Tibial nerve (tissue), 4 donors: ENCODE data around the gene AMDHD1. TPM values are rescaled to one million over a fixed set of nuclear protein-coding genes. Genes with fewer than 3 reads are reported as not detected.

Experiments used
- DNase-seq, 2 donors: peaks; one replicate each; pipeline ENCODE4 v3.0.0-alpha.2; 2019; ENCODE audit warnings: low spot score in 2 of 2
- H3K27ac ChIP-seq, 4 donors: fragments of 200-600 bp; sonication (generic) in 3 of 4; one replicate each; pipeline ENCODE4 v1.5.1; 2017 to 2019; ENCODE audit warnings: mild to moderate bottlenecking in 1 of 4
- H3K27me3 ChIP-seq, 2 donors: fragments of 200-600 bp; sonication (generic) in 1 of 2; one replicate each; pipeline versions ENCODE4 v1.5.1 to v1.6.0; 2017 to 2019
- H3K36me3 ChIP-seq, 3 donors: fragments of 200-600 bp; sonication (generic); one replicate each; pipeline ENCODE4 v1.5.1; 2018 to 2019
- H3K4me1 ChIP-seq, 4 donors: fragments of 200-600 bp; sonication (generic) in 3 of 4; one replicate each; pipeline ENCODE4 v1.5.1; 2017 to 2019
- H3K4me3 ChIP-seq, 4 donors: fragments of 200-600 bp; sonication (generic) in 3 of 4; one replicate each; pipeline ENCODE4 v1.5.1; 2017 to 2019; ENCODE audit warnings: mild to moderate bottlenecking in 1 of 4, moderate library complexity in 1 of 4
- H3K9me3 ChIP-seq, 4 donors: fragments of 200-600 bp; sonication (generic) in 3 of 4; one replicate each; pipeline ENCODE4 v1.5.1; 2017 to 2019
- CTCF ChIP-seq, 5 experiments: fragments of 200-600 bp in 3 of 5; fragments of 450-650 bp in 2 of 5; sonication (generic) in 3 of 5; IDR thresholded peaks; one replicate each; pipeline ENCODE4 v1.5.1; 2016 to 2019; ENCODE audit warnings: antibody characterized with exemption in 5 of 5, mild to moderate bottlenecking in 3 of 5, moderate library complexity in 2 of 5
- EP300 ChIP-seq, 2 donors: sonication (generic); formaldehyde crosslinking; IDR thresholded peaks; one replicate each; pipeline ENCODE4 v1.6.1; 2017; ENCODE audit warnings: antibody characterized with exemption in 2 of 2, mild to moderate bottlenecking in 1 of 2
- POLR2A ChIP-seq, 2 donors: fragments of 450-650 bp; IDR thresholded peaks; one replicate each; pipeline ENCODE4 v1.6.1; 2017; ENCODE audit warnings: antibody characterized with exemption in 2 of 2, mild to moderate bottlenecking in 2 of 2, moderate library complexity in 2 of 2
- WGBS, 2 donors: methylation state at CpG; one replicate each; pipeline ENCODE4 v1.1.5; 2018; 5-methylcytosine and 5-hydroxymethylcytosine counted together
- total RNA-seq, 4 donors: library from RNA; depleted of rRNA; stranded (reverse); fragments of >200 nt; gene quantifications; one replicate each; pipeline ENCODE4 v1.1.0, GENCODE V29; 2016

AMDHD1 gene
- total RNA-seq, 4 donors from 2014 or later, result 2.0 to 2.1 TPM; not detected in 2

DNA sequence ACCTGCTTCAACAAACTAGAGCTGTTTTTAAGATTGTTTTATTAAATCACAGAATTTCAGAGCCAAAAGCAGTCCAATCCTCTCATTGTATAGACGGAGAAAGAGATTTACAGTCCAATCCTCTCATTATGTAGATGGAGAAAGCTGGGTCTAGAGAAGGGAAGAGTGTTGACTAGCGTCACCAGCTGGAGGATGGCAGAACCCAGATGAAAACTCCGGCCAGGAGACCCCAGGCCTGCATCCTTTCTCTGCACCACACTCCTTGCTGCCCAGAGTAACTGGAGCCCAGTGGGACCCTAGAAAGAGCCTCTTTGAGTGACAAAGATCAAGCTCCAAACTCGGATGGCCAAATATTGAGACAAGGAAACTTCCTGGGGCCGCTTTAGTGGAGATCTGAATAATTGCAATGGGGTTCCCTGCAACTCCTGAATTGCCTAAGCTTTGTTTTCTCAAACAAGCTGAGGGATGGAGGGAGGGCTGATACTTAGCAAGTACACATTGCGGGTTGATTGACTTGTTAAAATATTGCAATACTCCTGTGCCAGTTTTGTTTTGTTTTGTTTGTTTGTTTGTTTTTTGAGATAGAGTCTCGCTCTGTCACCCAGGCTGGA is 12.5 kb downstream of the AMDHD1 start:
- DNase-seq, result no peak
- TF ChIP-seq CTCF (IDR thresholded peaks at IDR 0.05) (no peak), POLR2A (IDR thresholded peaks at IDR 0.05) (no peak), EP300 (IDR thresholded peaks at IDR 0.05) (no peak)
- H3K27ac ChIP-seq, result no peak overlapping the region
- no peaks in the 10 kb centered on the region for H3K4me1 ChIP-seq
- H3K4me3 ChIP-seq, result no peak overlapping the region
- no peaks in the 10 kb centered on the region for H3K36me3 ChIP-seq
- H3K27me3 ChIP-seq, result no peaks in the 10 kb centered on the region
- 82 to 85% methylated on average over 7 of the region's 7 CpGs for WGBS, 2 donors
- no peaks in the 10 kb centered on the region for H3K9me3 ChIP-seq

DNA sequence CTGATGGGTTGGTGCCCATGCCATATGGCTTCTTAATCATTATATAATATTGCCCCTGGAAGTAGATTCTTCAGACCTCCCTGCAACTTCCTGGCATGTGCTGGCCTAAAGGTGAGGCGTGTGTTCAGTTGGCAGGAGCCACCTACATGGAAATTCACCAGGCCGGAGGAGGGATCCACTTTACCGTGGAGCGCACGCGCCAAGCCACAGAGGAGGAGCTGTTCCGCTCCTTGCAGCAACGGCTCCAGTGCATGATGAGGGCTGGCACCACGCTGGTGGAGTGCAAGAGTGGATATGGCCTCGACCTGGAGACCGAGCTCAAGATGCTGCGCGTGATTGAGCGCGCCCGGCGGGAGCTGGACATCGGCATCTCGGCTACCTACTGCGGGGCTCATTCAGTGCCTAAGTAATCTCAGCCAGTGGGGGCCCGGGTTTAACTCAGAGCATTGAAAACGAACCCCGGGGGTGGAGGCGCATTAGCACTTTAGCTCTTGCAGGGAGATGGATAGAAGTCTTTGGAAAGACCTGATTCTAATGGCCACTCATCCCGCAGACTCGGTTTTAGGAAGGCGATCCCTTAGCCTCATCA is 13.5 kb downstream of the AMDHD1 start:
- Histone ChIP-seq H3K4me3 (no peak overlapping the region), H3K36me3 (no peaks in the 10 kb centered on the region), H3K4me1 (no peaks in the 10 kb centered on the region), H3K27me3 (no peaks in the 10 kb centered on the region), H3K9me3 (no peaks in the 10 kb centered on the region), H3K27ac (no peak overlapping the region)
- TF ChIP-seq POLR2A (IDR thresholded peaks at IDR 0.05), result no peak
- no peak for TF ChIP-seq EP300 (IDR thresholded peaks at IDR 0.05)
- TF ChIP-seq CTCF (IDR thresholded peaks at IDR 0.05), result no peak
- WGBS, 2 donors, result 62 to 75% methylated on average over 25 to 27 of the region's 27 CpGs
- no peak for DNase-seq

- Histone ChIP-seq H3K36me3 (no peaks in the 10 kb centered on the region), H3K27me3 (no peaks in the 10 kb centered on the region), H3K4me3 (no peak overlapping the region), H3K27ac (no peak overlapping the region), H3K4me1 (no peaks in the 10 kb centered on the region), H3K9me3 (no peaks in the 10 kb centered on the region)
- no peak for DNase-seq
- TF ChIP-seq CTCF (IDR thresholded peaks at IDR 0.05) (no peak), EP300 (IDR thresholded peaks at IDR 0.05) (no peak)
- WGBS, 2 donors, result 23 to 52% methylated on average over 1 of the region's 1 CpG
These were observed 16.0 kb downstream of the AMDHD1 start for GRCh38 chr12:95959107-95959506.

- TF ChIP-seq CTCF (IDR thresholded peaks at IDR 0.05) (no peak), EP300 (IDR thresholded peaks at IDR 0.05) (no peak), POLR2A (IDR thresholded peaks at IDR 0.05) (no peak)
- H3K9me3 ChIP-seq, result no peaks in the 10 kb centered on the region
- H3K27ac ChIP-seq, result no peak overlapping the region
- H3K4me3 ChIP-seq, result no peak overlapping the region
- WGBS, 2 donors, result 66 to 78% methylated on average over 5 of the region's 5 CpGs
- no peaks in the 10 kb centered on the region for H3K27me3 ChIP-seq
- H3K36me3 ChIP-seq, result no peaks in the 10 kb centered on the region
- DNase-seq, result no peak
- H3K4me1 ChIP-seq, result no peaks in the 10 kb centered on the region
These were observed 17.1 kb downstream of the AMDHD1 start for GRCh38 chr12:95960241-95960640.

DNA sequence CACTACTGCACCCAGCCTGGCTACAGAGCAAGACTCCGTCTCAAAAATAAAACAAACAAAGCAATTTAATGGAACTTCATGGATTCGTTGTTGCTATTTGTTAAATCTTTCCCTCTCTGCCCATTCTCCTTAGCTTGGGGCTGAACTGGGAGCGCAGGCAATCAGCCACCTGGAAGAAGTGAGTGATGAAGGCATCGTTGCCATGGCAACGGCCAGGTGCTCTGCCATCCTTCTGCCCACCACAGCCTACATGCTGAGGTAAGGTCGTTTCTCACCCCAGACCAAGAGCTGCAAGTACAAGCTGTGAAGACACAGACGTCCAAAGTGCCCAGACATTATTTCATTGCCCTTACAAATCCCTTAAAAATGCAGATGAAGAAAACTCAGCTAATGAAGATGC is 19.1 kb downstream of the AMDHD1 start:
- H3K9me3 ChIP-seq, result no peaks in the 10 kb centered on the region
- TF ChIP-seq CTCF (IDR thresholded peaks at IDR 0.05), result no peak
- TF ChIP-seq POLR2A (IDR thresholded peaks at IDR 0.05), result no peak
- TF ChIP-seq EP300 (IDR thresholded peaks at IDR 0.05), result no peak
- no peak for DNase-seq
- no peaks in the 10 kb centered on the region for H3K27me3 ChIP-seq
- no peaks in the 10 kb centered on the region for H3K4me1 ChIP-seq
- 70 to 74% methylated on average over 7 of the region's 7 CpGs for WGBS, 2 donors
- no peaks in the 10 kb centered on the region for H3K36me3 ChIP-seq
- no peak overlapping the region for H3K4me3 ChIP-seq
- H3K27ac ChIP-seq, result no peak overlapping the region
